ENCODE results near the gene AEBP1. TPM values are rescaled to one million over a fixed set of nuclear protein-coding genes. Genes with fewer than 3 reads are reported as not detected.

The AEBP1 gene
- total and polyA plus RNA-seq, 2 of the 4 experiments (the other 2 are of a cell fraction): 1.1 to 5.7 TPM

DNA sequence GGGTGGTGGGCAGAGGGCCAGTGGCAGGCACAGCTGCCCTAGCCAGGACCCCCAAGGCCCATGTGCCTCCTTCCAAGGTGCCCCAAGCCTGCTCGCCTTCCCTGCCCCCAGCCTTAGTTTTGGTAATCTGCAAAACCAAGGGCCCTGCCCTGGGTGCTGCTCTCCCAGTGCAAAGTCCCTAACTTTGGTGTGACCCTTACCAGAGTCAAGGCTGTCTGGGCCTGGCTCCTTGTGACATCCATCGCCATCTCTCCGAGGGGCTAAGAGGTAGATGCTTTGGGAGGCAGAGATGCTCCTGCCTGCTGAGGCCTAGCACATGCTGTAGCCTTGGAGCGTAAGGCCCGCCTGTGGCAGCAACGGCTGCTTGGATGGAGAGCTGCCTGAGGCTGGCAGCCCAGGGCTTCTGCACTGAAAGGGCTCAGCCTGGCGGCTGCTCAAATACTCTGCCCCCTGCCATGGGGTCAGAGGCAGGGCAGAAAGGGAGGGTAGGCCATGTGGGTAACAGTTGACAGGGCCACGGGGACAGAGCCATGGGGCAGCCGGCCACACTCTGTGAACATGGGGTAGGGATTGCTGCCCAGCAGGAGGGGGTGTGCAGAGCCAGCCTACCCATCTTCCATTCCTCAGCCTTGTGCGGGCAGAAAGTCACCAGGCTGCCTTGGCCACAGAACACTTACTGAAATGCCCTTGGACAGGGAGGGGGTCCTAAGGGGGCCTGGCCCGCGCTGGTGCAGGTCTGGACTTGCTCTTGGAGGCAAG is 54.9 kb downstream of the AEBP1 start:
- ATAC-seq (ENCODE audit: low read depth): no peak
- CTCF ChIA-PET: no interaction called here

More for the DNA sequence above, 54.9 kb downstream of the AEBP1 start:
- no peak overlapping the region for H2BK5ac ChIP-seq (ENCODE audit: low read depth, low read length, poor library complexity, severe bottlenecking)
- peaks cover 7% of the 10 kb centered on the region; the same call in 1 of the 2 replicates for H3K9me1 ChIP-seq (ENCODE audit: insufficient read depth, low read length)
- no peak for DNase-seq
- TF ChIP-seq MXI1 (IDR thresholded peaks at IDR 0.05; ENCODE audit: borderline replicate concordance, low read depth, low read length) (no peak), RCOR1 (IDR thresholded peaks at IDR 0.05; ENCODE audit: insufficient replicate concordance, low read length) (no peak)
- TF ChIP-seq, protein P1, sequence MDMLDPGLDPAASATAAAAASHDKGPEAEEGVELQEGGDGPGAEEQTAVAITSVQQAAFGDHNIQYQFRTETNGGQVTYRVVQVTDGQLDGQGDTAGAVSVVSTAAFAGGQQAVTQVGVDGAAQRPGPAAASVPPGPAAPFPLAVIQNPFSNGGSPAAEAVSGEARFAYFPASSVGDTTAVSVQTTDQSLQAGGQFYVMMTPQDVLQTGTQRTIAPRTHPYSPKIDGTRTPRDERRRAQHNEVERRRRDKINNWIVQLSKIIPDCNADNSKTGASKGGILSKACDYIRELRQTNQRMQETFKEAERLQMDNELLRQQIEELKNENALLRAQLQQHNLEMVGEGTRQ (IDR thresholded peaks at IDR 0.05; ENCODE audit: low read depth, low read length): no peak
- H3K36me3 ChIP-seq (ENCODE audit: control insufficient read depth, insufficient read depth, low read length): no peaks in the 10 kb centered on the region
- H2BK120ac ChIP-seq (ENCODE audit: low read depth, low read length): no peak overlapping the region
- H4K8ac ChIP-seq (ENCODE audit: low read depth in 2 of 2, low read length in 2 of 2): no peak overlapping the region
- H3K27ac ChIP-seq (ENCODE audit: insufficient read depth, low read length): no peak overlapping the region
- intact Hi-C loops (cut with micrococcal nuclease) (no loop called here), in situ Hi-C loops (cut with MboI; ENCODE audit: low sequenced_read_pairs) (no loop called here), dilution Hi-C loops (cut with HindIII; ENCODE audit: low sequenced_read_pairs, unreplicated experiment) (no loop called here)
- no peaks in the 10 kb centered on the region for H4K20me1 ChIP-seq (ENCODE audit: insufficient read depth, low read length)
- no peaks in the 10 kb centered on the region for H3K79me1 ChIP-seq (ENCODE audit: low read depth in 1 of 2, low read length in 2 of 2)
- H2BK20ac ChIP-seq (ENCODE audit: low read depth, low read length): no peak overlapping the region
- no peak overlapping the region for H2AK5ac ChIP-seq (ENCODE audit: low read depth, low read length)
- no peak overlapping the region for H3K4ac ChIP-seq (ENCODE audit: low read depth, low read length)
- H3K23ac ChIP-seq (ENCODE audit: low read depth, low read length): no peak overlapping the region
- no peak overlapping the region for H3K18ac ChIP-seq (ENCODE audit: low read depth, low read length)
- 88% methylated on average over 5 of the region's 12 CpGs; no CpG with 5 or more reads in 1 of the 2 experiments for WGBS, 2 experiments (ENCODE audit: extremely low coverage in 2 of 2, insufficient read length in 1 of 2)
- peak overlapping the region; percentile 8 for H2AFZ ChIP-seq (replicated peaks; ENCODE audit: low read length, poor library complexity)
- peaks cover 6% of the 10 kb centered on the region; the same call in 1 of the 2 replicates for H3K27me3 ChIP-seq (ENCODE audit: control insufficient read depth, insufficient read depth, low read length)
- H3K4me1 ChIP-seq (ENCODE audit: control insufficient read depth, insufficient read depth, low read length): peaks cover 8% of the 10 kb centered on the region
- no peak overlapping the region for H4K5ac ChIP-seq (ENCODE audit: low read depth, low read length)
- POLR2A ChIA-PET (ENCODE audit: unreplicated experiment): no interaction called here
- H3K56ac ChIP-seq (ENCODE audit: extremely low read depth, insufficient read depth, low read length): no peak overlapping the region
- H3K4me2 ChIP-seq (ENCODE audit: low read depth, low read length): no peak overlapping the region
- no peak overlapping the region for H2AK9ac ChIP-seq (replicated peaks; ENCODE audit: low read depth, low read length, poor library complexity)
- no peaks in the 10 kb centered on the region for H3K9me3 ChIP-seq (ENCODE audit: control insufficient read depth, insufficient read depth, low read length)
- H3K14ac ChIP-seq (replicated peaks; ENCODE audit: low read depth, low read length): no peak overlapping the region
- H4K91ac ChIP-seq (ENCODE audit: insufficient read depth, low read depth, low read length): no peak overlapping the region
- H3K9ac ChIP-seq (ENCODE audit: low read depth, low read length): no peak overlapping the region
- no peak overlapping the region for H2BK15ac ChIP-seq (ENCODE audit: low read depth, low read length)
- H3K4me3 ChIP-seq (ENCODE audit: insufficient read depth, low read depth, low read length): no peak overlapping the region
- no TSS peak for BruUV-seq (replicated peaks)
